H1 (cell line): ENCODE data around the gene CTNNA3. TPM values are rescaled to one million over a fixed set of nuclear protein-coding genes. Genes with fewer than 3 reads are reported as not detected.

Source experiments
- CTCF ChIA-PET: fragments of 300-600 bp; sonication (Branson Sonifier 250); formaldehyde crosslinking; loops from one replicate; lab custom pipeline; 2021; ENCODE audit not compliant: partially characterized antibody; lab: Charles Lee
- POLR2A ChIA-PET: fragments of 300-600 bp; sonication (Branson Sonifier 250); formaldehyde crosslinking; loops from one replicate; lab custom pipeline; 2021; ENCODE audit warnings: inconsistent platforms; ENCODE audit not compliant: partially characterized antibody; lab: Charles Lee
- DNase-seq, 2 experiments: peaks; one replicate each; pipeline versions ENCODE4 v3.0.0 to v3.0.0-alpha.2; 2010 to 2022; ENCODE audit warnings: low spot score in 2 of 2, low read depth in 1 of 2, mixed read lengths in 1 of 2
- FAIRE-seq: peaks from 2 replicates; lab custom pipeline; 2011; peaks lifted over from hg19 to GRCh38; lab: Jason Lieb, UNC
- H2AFZ ChIP-seq: 2 replicates; pipeline ENCODE4 v1.8.1; 2012; ENCODE audit warnings: low read length, inconsistent platforms
- H2AK5ac ChIP-seq: 2 replicates; pipeline ENCODE4 v1.6.1; 2013; ENCODE audit warnings: low read depth, low read length
- H2BK120ac ChIP-seq: replicated peaks from 2 replicates; pipeline ENCODE3; 2013; ENCODE audit warnings: low read depth, low read length, inconsistent platforms
- H2BK12ac ChIP-seq: 2 replicates; pipeline ENCODE4 v1.6.1; 2013; ENCODE audit warnings: low read depth, low read length
- H2BK15ac ChIP-seq: 2 replicates; pipeline ENCODE4 v1.6.1; 2013; ENCODE audit warnings: low read length
- H2BK20ac ChIP-seq: 2 replicates; pipeline ENCODE4 v1.6.1; 2013; ENCODE audit warnings: low read length
- H2BK5ac ChIP-seq: 2 replicates; pipeline ENCODE4 v1.6.1; 2013; ENCODE audit warnings: low read depth, low read length
- H3K14ac ChIP-seq: 2 replicates; pipeline ENCODE4 v1.6.1; 2013; ENCODE audit warnings: inconsistent platforms; ENCODE audit not compliant: insufficient read length
- H3K18ac ChIP-seq: 2 replicates; pipeline ENCODE4 v1.6.1; 2013; ENCODE audit warnings: low read length; ENCODE audit errors: extremely low read depth
- H3K23ac ChIP-seq: 2 replicates; pipeline ENCODE4 v1.6.1; 2013; ENCODE audit warnings: inconsistent platforms; ENCODE audit not compliant: insufficient read length
- H3K23me2 ChIP-seq: 2 replicates; pipeline ENCODE4 v1.6.1; 2013; ENCODE audit warnings: low read depth, low read length
- H3K27ac ChIP-seq: 2 replicates; pipeline ENCODE4 v1.6.1; 2011; ENCODE audit warnings: low read depth, low read length, inconsistent platforms
- H3K27me3 ChIP-seq, 4 experiments: replicated peaks in 1 of 4; 1 replicate in 1 of 4; 2 replicates in 3 of 4; pipeline versions ENCODE4 v1.6.1 to v1.8.1; 2011 to 2013; ENCODE audit warnings: low read length in 3 of 4, mild to moderate bottlenecking in 3 of 4, inconsistent platforms in 2 of 4, mixed read lengths in 2 of 4, moderate library complexity in 1 of 4; ENCODE audit not compliant: control insufficient read depth in 3 of 4, insufficient read depth in 3 of 4; ENCODE audit errors: extremely low read depth in 1 of 4
- H3K36me3 ChIP-seq, 4 experiments: 2 replicates each; pipeline versions ENCODE4 v1.6.1 to v1.8.1; 2011 to 2013; ENCODE audit warnings: mild to moderate bottlenecking in 4 of 4, low read length in 3 of 4, moderate library complexity in 2 of 4, control low read depth in 1 of 4, inconsistent platforms in 1 of 4; ENCODE audit not compliant: insufficient read depth in 4 of 4, control insufficient read depth in 2 of 4
- H3K4ac ChIP-seq: replicated peaks from 2 replicates; pipeline ENCODE3; 2013; ENCODE audit warnings: low read length, low read depth, mixed read lengths, inconsistent platforms; ENCODE audit not compliant: insufficient read length
- H3K4me1 ChIP-seq, 4 experiments: replicated peaks in 1 of 4; 1 replicate in 1 of 4; 2 replicates in 3 of 4; pipeline versions ENCODE4 v1.6.1 to v1.8.1; 2011 to 2013; ENCODE audit warnings: low read length in 3 of 4, inconsistent platforms in 2 of 4, mixed read lengths in 1 of 4; ENCODE audit not compliant: insufficient read depth in 4 of 4, control insufficient read depth in 3 of 4
- H3K4me2 ChIP-seq, 2 experiments: 2 replicates each; pipeline versions ENCODE4 v1.6.1 to v1.8.1; 2011 to 2013; ENCODE audit warnings: low read depth in 2 of 2, low read length in 2 of 2, control low read depth in 1 of 2, inconsistent platforms in 1 of 2, mild to moderate bottlenecking in 1 of 2; ENCODE audit not compliant: insufficient read depth in 1 of 2
- H3K4me3 ChIP-seq, 4 experiments: fragments of 200-600, 300-600 bp in 1 of 4; sonication (generic), shearing (Covaris generic), sonication (Bioruptor Twin) in 1 of 4; 2 replicates each; pipeline versions ENCODE4 v1.5.1 to v1.8.1; 2011 to 2016; ENCODE audit warnings: low read length in 4 of 4, low read depth in 3 of 4, control low read depth in 2 of 4, inconsistent platforms in 2 of 4, mild to moderate bottlenecking in 2 of 4, mixed read lengths in 1 of 4, moderate library complexity in 1 of 4; ENCODE audit not compliant: insufficient read depth in 2 of 4; ENCODE audit errors: extremely low read depth in 1 of 4
- H3K56ac ChIP-seq: replicated peaks from 2 replicates; pipeline ENCODE3; 2013; ENCODE audit warnings: low read depth, mild to moderate bottlenecking, mixed read lengths, low read length, inconsistent platforms; ENCODE audit not compliant: insufficient read length
- H3K79me1 ChIP-seq: 2 replicates; pipeline ENCODE4 v1.6.1; 2013; ENCODE audit warnings: low read depth, low read length, control low read depth
- H3K79me2 ChIP-seq, 2 experiments: 2 replicates each; pipeline versions ENCODE4 v1.6.1 to v1.8.1; 2012 to 2013; ENCODE audit warnings: low read length in 2 of 2, mild to moderate bottlenecking in 2 of 2, inconsistent platforms in 1 of 2; ENCODE audit not compliant: insufficient read depth in 2 of 2, control insufficient read depth in 1 of 2
- H3K9ac ChIP-seq, 4 experiments: replicated peaks in 1 of 4; 1 replicate in 1 of 4; 2 replicates in 3 of 4; pipeline versions ENCODE4 v1.6.1 to v1.8.1; 2011 to 2013; ENCODE audit warnings: low read depth in 3 of 4, low read length in 3 of 4, control low read depth in 2 of 4, mild to moderate bottlenecking in 2 of 4, moderate library complexity in 2 of 4, inconsistent platforms in 1 of 4; ENCODE audit errors: extremely low read depth in 1 of 4
- H3K9me3 ChIP-seq, 2 experiments: 2 replicates each; pipeline versions ENCODE4 v1.6.1 to v1.8.1; 2012 to 2013; ENCODE audit warnings: mild to moderate bottlenecking in 2 of 2, moderate library complexity in 2 of 2, control low read depth in 1 of 2, inconsistent platforms in 1 of 2, low read depth in 1 of 2, low read length in 1 of 2, mixed read lengths in 1 of 2; ENCODE audit not compliant: insufficient read depth in 2 of 2
- H4K20me1 ChIP-seq, 2 experiments: replicated peaks in 1 of 2; 2 replicates each; pipeline versions ENCODE3 to v1.8.1; 2011 to 2013; ENCODE audit warnings: inconsistent platforms in 2 of 2, low read length in 2 of 2, mild to moderate bottlenecking in 1 of 2; ENCODE audit not compliant: insufficient read depth in 2 of 2, control insufficient read depth in 1 of 2
- H4K5ac ChIP-seq: 2 replicates; pipeline ENCODE4 v1.6.1; 2013; ENCODE audit warnings: low read length, low read depth, mixed read lengths, inconsistent platforms; ENCODE audit not compliant: insufficient read length
- H4K8ac ChIP-seq: 2 replicates; pipeline ENCODE4 v1.8.0; 2013; ENCODE audit warnings: mild to moderate bottlenecking, moderate library complexity, low read length, inconsistent platforms; ENCODE audit not compliant: insufficient read depth; ENCODE audit errors: extremely low read depth
- H4K91ac ChIP-seq: replicated peaks from 2 replicates; pipeline ENCODE3; 2013; ENCODE audit warnings: low read length, mixed read lengths, inconsistent platforms; ENCODE audit not compliant: insufficient read length
- BACH1 ChIP-seq: IDR thresholded peaks from 2 replicates; pipeline ENCODE4 v1.6.1; 2012; ENCODE audit warnings: low read length, improper control_type of control experiment
- BCL11A ChIP-seq, 2 experiments: IDR thresholded peaks; one replicate each; pipeline ENCODE4 v1.6.1; 2011; ENCODE audit warnings: low read depth in 2 of 2, low read length in 2 of 2, mild to moderate bottlenecking in 2 of 2
- CEBPB ChIP-seq: IDR thresholded peaks from 2 replicates; pipeline ENCODE4 v1.6.1; 2012; ENCODE audit warnings: low read depth, low read length
- EGR1 ChIP-seq: IDR thresholded peaks from 2 replicates; pipeline ENCODE4 v1.6.1; 2011; ENCODE audit warnings: low read depth, low read length, borderline replicate concordance
- HDAC6 ChIP-seq: IDR thresholded peaks from one replicate; pipeline ENCODE4 v1.7.1; 2012; ENCODE audit warnings: low read depth, mild to moderate bottlenecking, inconsistent platforms, low read length, moderate library complexity
- RNF2 ChIP-seq: fragments of 200-900, 300-1000 bp; sonication (generic); IDR thresholded peaks from 2 replicates; pipeline ENCODE4 v1.7.1; 2016; ENCODE audit warnings: borderline replicate concordance, low read depth, mild to moderate bottlenecking, antibody characterized with exemption, low read length; ENCODE audit not compliant: poor library complexity, severe bottlenecking; ENCODE audit errors: missing control alignments
- RXRA ChIP-seq: IDR thresholded peaks from 2 replicates; pipeline ENCODE4 v1.6.1; 2011; ENCODE audit warnings: low read depth, mild to moderate bottlenecking, low read length, moderate library complexity; ENCODE audit not compliant: insufficient read depth
- SAP30 ChIP-seq: fragments of 300-600 bp; sonication (generic); IDR thresholded peaks from 2 replicates; pipeline ENCODE4 v1.7.1; 2012; ENCODE audit warnings: low read length, moderate library complexity, mild to moderate bottlenecking, inconsistent platforms; ENCODE audit not compliant: insufficient read depth, insufficient replicate concordance
- SIN3A ChIP-seq, 2 experiments: IDR thresholded peaks in 1 of 2; conservative IDR thresholded peaks in 1 of 2; 2 replicates each; pipeline ENCODE4 v1.6.1; 2011 to 2012; ENCODE audit warnings: low read length in 2 of 2, improper control_type of control experiment in 1 of 2, low read depth in 1 of 2, mild to moderate bottlenecking in 1 of 2
- TAF7 ChIP-seq: optimal IDR thresholded peaks from 2 replicates; pipeline ENCODE3; 2011; ENCODE audit warnings: low read depth, mild to moderate bottlenecking, inconsistent platforms, low read length, moderate library complexity, borderline replicate concordance
- TCF12 ChIP-seq: IDR thresholded peaks from 2 replicates; pipeline ENCODE4 v1.6.1; 2011; ENCODE audit warnings: low read depth, mild to moderate bottlenecking, low read length
- YY1 ChIP-seq: IDR thresholded peaks from 2 replicates; pipeline ENCODE4 v1.6.1; 2011; ENCODE audit warnings: low read depth, mild to moderate bottlenecking, low read length
- WGBS, 2 experiments: shearing (Covaris generic) in 1 of 2; methylation state at CpG; one replicate each; pipeline versions ENCODE4 v1.1.6 to v1.1.7; 2013 to 2015; ENCODE audit warnings: low lambda C conversion rate in 2 of 2, mixed read lengths in 2 of 2, inconsistent platforms in 1 of 2, low coverage in 1 of 2, missing lambda C conversion rate in 1 of 2; ENCODE audit not compliant: insufficient replicate concordance in 2 of 2, insufficient coverage in 1 of 2, insufficient read length in 1 of 2; ENCODE audit errors: extremely low coverage in 1 of 2, missing lambda C conversion rate in 1 of 2; 5-methylcytosine and 5-hydroxymethylcytosine counted together
- polyA plus RNA-seq, 7 experiments: library from polyadenylated mRNA; depleted of rRNA in 3 of 7; stranded (reverse) in 5 of 7; unstranded in 2 of 7; fragments of >200 nt in 5 of 7; fragments of 200-250 nt in 2 of 7; gene quantifications; 1 replicate in 5 of 7; 2 replicates in 1 of 7; 4 replicates in 1 of 7; pipeline versions ENCODE4 v1.2.1 to v1.2.3, GENCODE V29; 2011 to 2013; ENCODE audit warnings: missing spikeins in 2 of 7, mixed read lengths in 2 of 7
- total RNA-seq: library from RNA; stranded (reverse); fragmentation: NEBNext Ultra II Directional; extraction: Animal tissue kit (Norgen Biotek cat#: 25700); gene quantifications from 2 replicates; pipeline ENCODE4 v1.2.1, GENCODE V29; 2021
- TF ChIP-seq, protein P1 (sequence below): IDR thresholded peaks from 2 replicates; pipeline ENCODE4 v1.6.1; 2011; ENCODE audit warnings: low read depth, mild to moderate bottlenecking, low read length; ENCODE audit not compliant: insufficient read depth
- TF ChIP-seq, protein P2 (sequence below): IDR thresholded peaks from 2 replicates; pipeline ENCODE4 v1.6.1; 2012; ENCODE audit warnings: inconsistent platforms

Gene CTNNA3
- total and polyA plus RNA-seq, 2 of the 8 experiments (the other 6 are each of a cell fraction or from before 2014, with no cell fraction given) = 1.3 to 1.5 TPM

DNA sequence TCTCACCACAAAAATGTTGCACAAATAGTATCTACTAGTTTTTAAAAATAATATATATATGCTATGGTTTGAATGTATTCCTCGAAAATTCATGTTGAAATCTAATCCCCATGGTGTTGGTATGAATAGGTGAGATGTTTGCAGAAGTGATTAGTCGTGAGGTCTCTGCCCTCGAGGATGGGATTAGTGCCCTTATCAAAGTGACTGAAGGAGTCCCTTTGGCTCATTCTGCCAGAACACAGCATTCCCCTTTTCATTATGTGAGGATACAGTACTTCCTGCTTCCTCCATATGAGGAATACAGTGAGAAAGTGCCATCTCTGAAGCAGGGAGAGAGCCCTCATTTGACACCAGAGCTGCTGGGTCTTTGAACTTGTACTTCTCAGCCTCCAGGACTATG, 1547.7 kb downstream of the CTNNA3 start:
- no peaks in the 10 kb centered on the region for H3K36me3 ChIP-seq
- no peaks in the 10 kb centered on the region for H3K79me1 ChIP-seq
- H3K4me1 ChIP-seq = no peaks in the 10 kb centered on the region
- H3K4me3 ChIP-seq = no peak overlapping the region
- H2BK12ac ChIP-seq = no peak overlapping the region
- no peak overlapping the region for H2AK5ac ChIP-seq
- CTCF ChIA-PET = no interaction called here
- no peaks in the 10 kb centered on the region for H4K20me1 ChIP-seq
- no peak overlapping the region for H3K56ac ChIP-seq
- H3K23me2 ChIP-seq = no peaks in the 10 kb centered on the region
- no peaks in the 10 kb centered on the region for H3K79me2 ChIP-seq
- H3K27ac ChIP-seq = no peak overlapping the region
- WGBS, 2 experiments = 82% methylated on average over 3 of the region's 3 CpGs; no CpG with 5 or more reads in 1 of the 2 experiments
- H3K27me3 ChIP-seq = no peaks in the 10 kb centered on the region
- H3K18ac ChIP-seq = no peak overlapping the region
- TF ChIP-seq, protein P1, sequence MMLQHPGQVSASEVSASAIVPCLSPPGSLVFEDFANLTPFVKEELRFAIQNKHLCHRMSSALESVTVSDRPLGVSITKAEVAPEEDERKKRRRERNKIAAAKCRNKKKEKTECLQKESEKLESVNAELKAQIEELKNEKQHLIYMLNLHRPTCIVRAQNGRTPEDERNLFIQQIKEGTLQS = no peak
- no peak for TF ChIP-seq HDAC6
- TF ChIP-seq RXRA = no peak
- TF ChIP-seq, protein P2, sequence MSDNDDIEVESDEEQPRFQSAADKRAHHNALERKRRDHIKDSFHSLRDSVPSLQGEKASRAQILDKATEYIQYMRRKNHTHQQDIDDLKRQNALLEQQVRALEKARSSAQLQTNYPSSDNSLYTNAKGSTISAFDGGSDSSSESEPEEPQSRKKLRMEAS = no peak
- TF ChIP-seq SAP30 = no peak
- TF ChIP-seq CEBPB = no peak
- no peak for TF ChIP-seq SIN3A (conservative IDR thresholded peaks at IDR 0.05 in 1 of 2, IDR thresholded peaks at IDR 0.05 in 1 of 2; ENCODE audit: low read depth in 1 of 2, low read length in 2 of 2)
- TF ChIP-seq TCF12 = no peak
- no peak for TF ChIP-seq BCL11A (IDR thresholded peaks at IDR 0.05; ENCODE audit: low read depth in 2 of 2, low read length in 2 of 2)
- no peak for TF ChIP-seq RNF2
- no peak for TF ChIP-seq TAF7
- TF ChIP-seq EGR1 = no peak
- no peak for TF ChIP-seq YY1
- TF ChIP-seq BACH1 = no peak
- H2BK15ac ChIP-seq = no peak overlapping the region
- H3K4me2 ChIP-seq = no peak overlapping the region
- H3K9ac ChIP-seq = no peak overlapping the region
- no peak overlapping the region for H3K23ac ChIP-seq
- H3K14ac ChIP-seq = no peak overlapping the region
- no peak overlapping the region for H4K91ac ChIP-seq
- FAIRE-seq (no peak), DNase-seq (no peak)
- H2BK20ac ChIP-seq = no peak overlapping the region
- H2AFZ ChIP-seq = no peak overlapping the region
- H2BK5ac ChIP-seq = no peak overlapping the region
- no peak overlapping the region for H4K8ac ChIP-seq
- no peaks in the 10 kb centered on the region for H3K9me3 ChIP-seq
- no peak overlapping the region for H2BK120ac ChIP-seq
- H4K5ac ChIP-seq = no peak overlapping the region
- no peak overlapping the region for H3K4ac ChIP-seq
- POLR2A ChIA-PET = no interaction called here
